Omental fat pad (tissue), 4 donors: ENCODE data around the gene CPLX1. TPM values are rescaled to one million over a fixed set of nuclear protein-coding genes. Genes with fewer than 3 reads are reported as not detected.
"Not testable (repeated sequence)": the region's sequence is repeated elsewhere in the genome, so short reads cannot be mapped to it uniquely, and the experiment has no call there.

Experiments
- ATAC-seq: fragments of 150-250 bp; one replicate; pipeline ENCODE4 v1.9.1; 2016; ENCODE audit warnings: mild to moderate bottlenecking, moderate library complexity; ENCODE audit not compliant: low FRiP score
- DNase-seq: peaks from one replicate; pipeline ENCODE4 v3.0.0-alpha.2; 2019; ENCODE audit warnings: low spot score
- CTCF ChIP-seq, 3 donors: fragments of 450-650 bp; IDR thresholded peaks; one replicate each; pipeline ENCODE4 v1.5.1; 2016 to 2017; ENCODE audit warnings: antibody characterized with exemption in 3 of 3, mild to moderate bottlenecking in 3 of 3, moderate library complexity in 2 of 3
- total RNA-seq, 4 donors: library from RNA; depleted of rRNA; stranded (reverse); fragments of >200 nt; gene quantifications; one replicate each; pipeline ENCODE4 v1.1.0, GENCODE V29; 2016

CPLX1 gene
- total RNA-seq, 4 donors from 2014 or later = 1.1 to 2.0 (median 1.9) TPM; not detected in 1

GRCh38 chr4:781493-782216 is 44.3 kb downstream of the CPLX1 start:
- DNase-seq (peak; percentile 97), ATAC-seq (peak; percentile 98)
- no peak for TF ChIP-seq CTCF (IDR thresholded peaks at IDR 0.05)

- TF ChIP-seq CTCF (IDR thresholded peaks at IDR 0.05) = no peak
- DNase-seq (no peak), ATAC-seq (no peak)
These were observed 45.0 kb downstream of the CPLX1 start for GRCh38 chr4:780716-781492.

GRCh38 chr4:780255-780654 is 45.7 kb downstream of the CPLX1 start:
- ATAC-seq, DNase-seq: not testable (repeated sequence)

- TF ChIP-seq CTCF (IDR thresholded peaks at IDR 0.05) = no peak
- ATAC-seq (no peak), DNase-seq (no peak)
These were observed 46.4 kb downstream of the CPLX1 start for GRCh38 chr4:779555-779954.

GRCh38 chr4:777520-778262 is 48.2 kb downstream of the CPLX1 start:
- ATAC-seq (no peak), DNase-seq (no peak)
- TF ChIP-seq CTCF (IDR thresholded peaks at IDR 0.05) = no peak

GRCh38 chr4:776743-777441 is 49.0 kb downstream of the CPLX1 start:
- DNase-seq (no peak), ATAC-seq (no peak)
- no peak for TF ChIP-seq CTCF (IDR thresholded peaks at IDR 0.05)

GRCh38 chr4:775485-775884 is 50.4 kb downstream of the CPLX1 start:
- not testable (repeated sequence) for DNase-seq, ATAC-seq

- ATAC-seq, DNase-seq: not testable (repeated sequence)
These were observed 51.4 kb downstream of the CPLX1 start for GRCh38 chr4:774419-775092.
